ENCODE data around the gene DNM2.

DNM2 gene

GRCh38 chr19:10805065-10805757, 87.3 kb downstream of the DNM2 start:
- no peaks in the 10 kb centered on the region for H3K9me3 ChIP-seq (ENCODE audit: control insufficient read depth in 5 of 5, low read length in 5 of 5)
- H3K36me3 ChIP-seq (ENCODE audit: control insufficient read depth in 5 of 5, insufficient read depth in 5 of 5, low read length in 5 of 5): peaks cover 3 to 81% (median 70%) of the 10 kb centered on the region in 5 donors
- no peaks in the 10 kb centered on the region for H3K27me3 ChIP-seq (ENCODE audit: control insufficient read depth in 5 of 5, insufficient read depth in 4 of 5, low read length in 5 of 5)
- peaks cover 0 to 14% (median 3%) of the 10 kb centered on the region in 5 donors for H3K4me1 ChIP-seq (ENCODE audit: control insufficient read depth in 5 of 5, insufficient read depth in 5 of 5, low read length in 5 of 5)
- H3K4me3 ChIP-seq (ENCODE audit: low read depth in 1 of 5, low read length in 5 of 5): no peak overlapping the region
- H3K27ac ChIP-seq (ENCODE audit: low read depth, low read length): no peak overlapping the region
- H3K9ac ChIP-seq (ENCODE audit: low read length in 5 of 5): no peak overlapping the region

GRCh38 chr19:10805758-10806247, 87.9 kb downstream of the DNM2 start:
- Histone ChIP-seq H3K27ac (ENCODE audit: low read depth, low read length) (no peak overlapping the region), H3K27me3 (ENCODE audit: control insufficient read depth in 5 of 5, insufficient read depth in 4 of 5, low read length in 5 of 5) (no peaks in the 10 kb centered on the region), H3K9ac (ENCODE audit: low read length in 5 of 5) (no peak overlapping the region), H3K4me1 (ENCODE audit: control insufficient read depth in 5 of 5, insufficient read depth in 5 of 5, low read length in 5 of 5) (peaks cover 0 to 14% (median 3%) of the 10 kb centered on the region in 5 donors), H3K36me3 (ENCODE audit: control insufficient read depth in 5 of 5, insufficient read depth in 5 of 5, low read length in 5 of 5) (peaks cover 3 to 81% (median 70%) of the 10 kb centered on the region in 5 donors), H3K4me3 (ENCODE audit: low read depth in 1 of 5, low read length in 5 of 5) (no peak overlapping the region), H3K9me3 (ENCODE audit: control insufficient read depth in 5 of 5, low read length in 5 of 5) (no peaks in the 10 kb centered on the region)

GRCh38 chr19:10808937-10809649, 91.2 kb downstream of the DNM2 start:
- Histone ChIP-seq H3K9ac (ENCODE audit: low read length in 5 of 5) (no peak overlapping the region), H3K36me3 (ENCODE audit: control insufficient read depth in 5 of 5, insufficient read depth in 5 of 5, low read length in 5 of 5) (peaks cover 3 to 80% (median 64%) of the 10 kb centered on the region in 5 donors), H3K27ac (ENCODE audit: low read depth, low read length) (no peak overlapping the region)

GRCh38 chr19:10809651-10810285, 91.9 kb downstream of the DNM2 start:
- no peak overlapping the region for H3K27ac ChIP-seq (ENCODE audit: low read depth, low read length)
- H3K9ac ChIP-seq (ENCODE audit: low read length in 5 of 5): no peak overlapping the region
- no peaks in the 10 kb centered on the region for H3K9me3 ChIP-seq (ENCODE audit: control insufficient read depth in 5 of 5, low read length in 5 of 5)
- peaks cover 2 to 79% (median 61%) of the 10 kb centered on the region in 5 donors for H3K36me3 ChIP-seq (ENCODE audit: control insufficient read depth in 5 of 5, insufficient read depth in 5 of 5, low read length in 5 of 5)
- H3K27me3 ChIP-seq (ENCODE audit: control insufficient read depth in 5 of 5, insufficient read depth in 4 of 5, low read length in 5 of 5): no peaks in the 10 kb centered on the region
- H3K4me1 ChIP-seq (ENCODE audit: control insufficient read depth in 5 of 5, insufficient read depth in 5 of 5, low read length in 5 of 5): peaks cover 0 to 26% (median 13%) of the 10 kb centered on the region in 5 donors
- no peak overlapping the region for H3K4me3 ChIP-seq (ENCODE audit: low read depth in 1 of 5, low read length in 5 of 5)

More at GRCh38 chr19:10808937-10809649, 91.2 kb downstream of the DNM2 start:
- Histone ChIP-seq H3K27me3 (ENCODE audit: control insufficient read depth in 5 of 5, insufficient read depth in 4 of 5, low read length in 5 of 5) (no peaks in the 10 kb centered on the region), H3K9me3 (ENCODE audit: control insufficient read depth in 5 of 5, low read length in 5 of 5) (no peaks in the 10 kb centered on the region), H3K4me1 (ENCODE audit: control insufficient read depth in 5 of 5, insufficient read depth in 5 of 5, low read length in 5 of 5) (peaks cover 0 to 26% (median 11%) of the 10 kb centered on the region in 5 donors), H3K4me3 (ENCODE audit: low read depth in 1 of 5, low read length in 5 of 5) (no peak overlapping the region)

GRCh38 chr19:10811391-10812111, 93.7 kb downstream of the DNM2 start:
- peaks cover 0 to 80% (median 59%) of the 10 kb centered on the region in 5 donors for H3K36me3 ChIP-seq (ENCODE audit: control insufficient read depth in 5 of 5, insufficient read depth in 5 of 5, low read length in 5 of 5)
- H3K27ac ChIP-seq (ENCODE audit: low read depth, low read length): no peak overlapping the region
- peaks cover 0 to 2% (median 0%) of the 10 kb centered on the region in 5 donors for H3K9me3 ChIP-seq (ENCODE audit: control insufficient read depth in 5 of 5, low read length in 5 of 5)
- H3K4me3 ChIP-seq (ENCODE audit: low read depth in 1 of 5, low read length in 5 of 5): no peak overlapping the region
- H3K4me1 ChIP-seq (ENCODE audit: control insufficient read depth in 5 of 5, insufficient read depth in 5 of 5, low read length in 5 of 5): peaks cover 2 to 41% (median 30%) of the 10 kb centered on the region in 5 donors
- H3K9ac ChIP-seq (ENCODE audit: low read length in 5 of 5): no peak overlapping the region
- no peaks in the 10 kb centered on the region for H3K27me3 ChIP-seq (ENCODE audit: control insufficient read depth in 5 of 5, insufficient read depth in 4 of 5, low read length in 5 of 5)

GRCh38 chr19:10812196-10812595, 94.3 kb downstream of the DNM2 start:
- no peak overlapping the region for H3K9ac ChIP-seq (ENCODE audit: low read length in 5 of 5)
- peaks cover 2 to 48% (median 37%) of the 10 kb centered on the region in 5 donors for H3K4me1 ChIP-seq (ENCODE audit: control insufficient read depth in 5 of 5, insufficient read depth in 5 of 5, low read length in 5 of 5)
- no peak overlapping the region for H3K4me3 ChIP-seq (ENCODE audit: low read depth in 1 of 5, low read length in 5 of 5)
- H3K27me3 ChIP-seq (ENCODE audit: control insufficient read depth in 5 of 5, insufficient read depth in 4 of 5, low read length in 5 of 5): no peaks in the 10 kb centered on the region
- H3K36me3 ChIP-seq (ENCODE audit: control insufficient read depth in 5 of 5, insufficient read depth in 5 of 5, low read length in 5 of 5): peaks cover 0 to 86% (median 60%) of the 10 kb centered on the region in 5 donors
- peak overlapping the region; percentile 54 for H3K27ac ChIP-seq (ENCODE audit: low read depth, low read length)
- peaks cover 0 to 2% (median 0%) of the 10 kb centered on the region in 5 donors for H3K9me3 ChIP-seq (ENCODE audit: control insufficient read depth in 5 of 5, low read length in 5 of 5)

- peaks cover 0 to 2% (median 0%) of the 10 kb centered on the region in 5 donors for H3K9me3 ChIP-seq (ENCODE audit: control insufficient read depth in 5 of 5, low read length in 5 of 5)
- peaks cover 0 to 90% (median 60%) of the 10 kb centered on the region in 5 donors for H3K36me3 ChIP-seq (ENCODE audit: control insufficient read depth in 5 of 5, insufficient read depth in 5 of 5, low read length in 5 of 5)
- H3K9ac ChIP-seq (ENCODE audit: low read length in 5 of 5): no peak overlapping the region
- H3K4me1 ChIP-seq (ENCODE audit: control insufficient read depth in 5 of 5, insufficient read depth in 5 of 5, low read length in 5 of 5): peaks cover 2 to 52% (median 44%) of the 10 kb centered on the region in 5 donors
- no peak overlapping the region for H3K4me3 ChIP-seq (ENCODE audit: low read depth in 1 of 5, low read length in 5 of 5)
- H3K27ac ChIP-seq (ENCODE audit: low read depth, low read length): peak overlapping the region; percentile 54
- H3K27me3 ChIP-seq (ENCODE audit: control insufficient read depth in 5 of 5, insufficient read depth in 4 of 5, low read length in 5 of 5): no peaks in the 10 kb centered on the region
Measured at GRCh38 chr19:10812902-10813404, 95.1 kb downstream of the DNM2 start.

GRCh38 chr19:10815007-10815536, 97.2 kb downstream of the DNM2 start:
- H3K27ac ChIP-seq (ENCODE audit: low read depth, low read length): peak overlapping the region; percentile 92
- peak overlapping the region in 1 of 5 donors; percentile 9 for H3K4me3 ChIP-seq (ENCODE audit: low read depth in 1 of 5, low read length in 5 of 5)
- H3K9me3 ChIP-seq (ENCODE audit: control insufficient read depth in 5 of 5, low read length in 5 of 5): peaks cover 0 to 2% (median 0%) of the 10 kb centered on the region in 5 donors
- no peaks in the 10 kb centered on the region for H3K27me3 ChIP-seq (ENCODE audit: control insufficient read depth in 5 of 5, insufficient read depth in 4 of 5, low read length in 5 of 5)
- peaks cover 2 to 49% (median 43%) of the 10 kb centered on the region in 5 donors for H3K4me1 ChIP-seq (ENCODE audit: control insufficient read depth in 5 of 5, insufficient read depth in 5 of 5, low read length in 5 of 5)
- no peak overlapping the region for H3K9ac ChIP-seq (ENCODE audit: low read length in 5 of 5)
- H3K36me3 ChIP-seq (ENCODE audit: control insufficient read depth in 5 of 5, insufficient read depth in 5 of 5, low read length in 5 of 5): peaks cover 0 to 85% (median 53%) of the 10 kb centered on the region in 5 donors
